Stomach (tissue), 9 donors: Measurements from ENCODE around the gene TMC4. TPM values are rescaled to one million over a fixed set of nuclear protein-coding genes. Genes with fewer than 3 reads are reported as not detected.
"Not testable (repeated sequence)": the region's sequence is repeated elsewhere in the genome, so short reads cannot be mapped to it uniquely, and the experiment has no call there.

Experiments
- DNase-seq, 2 donors: peaks; one replicate each; pipeline versions ENCODE4 v3.0.0 to v3.0.0-alpha.2; 2013 to 2019
- H3K27ac ChIP-seq, 5 donors: fragments of 200-600 bp in 4 of 5; sonication (generic) in 4 of 5; one replicate each; pipeline ENCODE4 v1.5.1; 2013 to 2019; ENCODE audit warnings: mild to moderate bottlenecking in 1 of 5, moderate library complexity in 1 of 5
- H3K27me3 ChIP-seq, 3 donors: fragments of 200-600 bp; sonication (generic); one replicate each; pipeline ENCODE4 v1.5.1; 2017 to 2019; ENCODE audit warnings: mixed run types in 1 of 3
- H3K36me3 ChIP-seq, 4 donors: fragments of 200-600 bp; sonication (generic); 1 replicate in 3 of 4; 2 replicates in 1 of 4; pipeline ENCODE4 v1.5.1; 2016 to 2019
- H3K4me1 ChIP-seq, 4 donors: fragments of 200-600 bp; sonication (generic); one replicate each; pipeline ENCODE4 v1.5.1; 2016 to 2019
- H3K4me3 ChIP-seq, 4 donors: fragments of 200-600 bp; sonication (generic) in 3 of 4; one replicate each; pipeline ENCODE4 v1.5.1; 2016 to 2019; ENCODE audit warnings: mild to moderate bottlenecking in 1 of 4
- H3K9me3 ChIP-seq, 4 donors: fragments of 200-600 bp; sonication (generic); one replicate each; pipeline ENCODE4 v1.5.1; 2016 to 2019
- EP300 ChIP-seq: sonication (generic); formaldehyde crosslinking; IDR thresholded peaks from one replicate; pipeline ENCODE4 v1.6.1; 2017; ENCODE audit warnings: antibody characterized with exemption
- POLR2A ChIP-seq, 4 donors: fragments of 450-650 bp; IDR thresholded peaks; one replicate each; pipeline ENCODE4 v1.6.1; 2016; ENCODE audit warnings: antibody characterized with exemption in 4 of 4, control low read depth in 2 of 4, mild to moderate bottlenecking in 1 of 4, moderate library complexity in 1 of 4
- POLR2AphosphoS5 ChIP-seq, 3 donors: sonication (generic); formaldehyde crosslinking; IDR thresholded peaks; one replicate each; pipeline ENCODE4 v1.6.1; 2016; ENCODE audit warnings: antibody characterized with exemption in 3 of 3
- WGBS, 5 donors: extraction: QIAGEN DNeasy Blood & Tissue Kit in 3 of 5; methylation state at CpG; one replicate each; pipeline versions ENCODE4 v1.1.5 to v1.1.7; 2013 to 2018; 5-methylcytosine and 5-hydroxymethylcytosine counted together
- intact Hi-C: fragments of 100-400 bp; cut with DNase I; formaldehyde crosslinking; loops from one replicate; pipeline ENCODE4 v1.15.1; 2023; ENCODE audit warnings: low total_unique reads
- polyA plus RNA-seq, 3 donors: library from polyadenylated mRNA; stranded (reverse); fragments of 200-250 nt; gene quantifications; one replicate each; pipeline ENCODE4 v1.2.3, GENCODE V29; 2013
- total RNA-seq, 5 donors: library from RNA; depleted of rRNA; stranded (reverse); fragments of >200 nt; gene quantifications; one replicate each; pipeline versions ENCODE4 v1.1.0 to v1.2.3, GENCODE V29; 2014 to 2016
- TF ChIP-seq, protein P1 (sequence below), 7 experiments: fragments of 450-650 bp in 4 of 7; fragments of 200-600 bp in 3 of 7; sonication (generic) in 3 of 7; IDR thresholded peaks; one replicate each; pipeline ENCODE4 v1.5.1; 2016 to 2019; ENCODE audit warnings: antibody characterized with exemption in 7 of 7, control low read depth in 2 of 7, mild to moderate bottlenecking in 1 of 7
- donor health status: healthy with polysubstance abuse.
- donor health status: Bipolar disorder and iron deficiency.
- donor health status: healthy.

Gene TMC4
- total and polyA plus RNA-seq, 8 donors: 28.0 to 99.5 (median 43.2) TPM

DNA sequence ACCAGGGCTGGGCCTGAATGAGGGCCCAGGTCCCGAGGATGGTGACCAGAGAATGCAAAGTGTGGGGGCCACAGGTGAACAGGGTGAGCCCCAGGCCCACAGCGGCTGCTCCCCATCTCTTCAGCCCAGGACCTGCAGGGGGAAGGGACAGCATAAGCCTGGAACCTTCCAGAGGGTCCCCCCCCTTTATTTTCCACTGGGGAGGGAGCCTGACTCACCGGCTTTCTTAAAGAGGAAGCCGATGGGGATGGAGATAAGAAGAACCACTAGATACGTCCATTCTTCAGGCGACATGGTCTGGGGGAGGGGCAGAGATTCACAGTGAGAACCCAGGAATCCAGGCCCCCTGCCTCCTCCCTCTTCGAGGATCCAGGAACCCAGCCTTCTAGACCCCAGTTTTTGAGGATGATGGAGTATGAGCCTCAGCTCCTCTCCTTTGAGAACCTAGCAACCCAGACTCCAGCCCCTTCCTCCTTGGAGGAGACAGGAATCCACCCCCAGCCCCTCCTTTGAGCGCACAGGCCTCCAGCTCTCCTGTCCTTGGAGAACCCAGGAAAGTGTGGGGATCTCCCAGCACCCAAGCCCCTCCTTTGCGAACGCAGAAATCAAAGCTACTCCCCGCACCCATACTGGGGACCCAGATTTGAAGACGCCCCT, 15.4 kb upstream of the TMC4 start:
- TF ChIP-seq POLR2A (IDR thresholded peaks at IDR 0.05): no peak
- TF ChIP-seq, protein P1, sequence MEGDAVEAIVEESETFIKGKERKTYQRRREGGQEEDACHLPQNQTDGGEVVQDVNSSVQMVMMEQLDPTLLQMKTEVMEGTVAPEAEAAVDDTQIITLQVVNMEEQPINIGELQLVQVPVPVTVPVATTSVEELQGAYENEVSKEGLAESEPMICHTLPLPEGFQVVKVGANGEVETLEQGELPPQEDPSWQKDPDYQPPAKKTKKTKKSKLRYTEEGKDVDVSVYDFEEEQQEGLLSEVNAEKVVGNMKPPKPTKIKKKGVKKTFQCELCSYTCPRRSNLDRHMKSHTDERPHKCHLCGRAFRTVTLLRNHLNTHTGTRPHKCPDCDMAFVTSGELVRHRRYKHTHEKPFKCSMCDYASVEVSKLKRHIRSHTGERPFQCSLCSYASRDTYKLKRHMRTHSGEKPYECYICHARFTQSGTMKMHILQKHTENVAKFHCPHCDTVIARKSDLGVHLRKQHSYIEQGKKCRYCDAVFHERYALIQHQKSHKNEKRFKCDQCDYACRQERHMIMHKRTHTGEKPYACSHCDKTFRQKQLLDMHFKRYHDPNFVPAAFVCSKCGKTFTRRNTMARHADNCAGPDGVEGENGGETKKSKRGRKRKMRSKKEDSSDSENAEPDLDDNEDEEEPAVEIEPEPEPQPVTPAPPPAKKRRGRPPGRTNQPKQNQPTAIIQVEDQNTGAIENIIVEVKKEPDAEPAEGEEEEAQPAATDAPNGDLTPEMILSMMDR (IDR thresholded peaks at IDR 0.05): no peak
- Histone ChIP-seq H3K27me3 (no peaks in the 10 kb centered on the region), H3K27ac (peak overlapping the region; percentile 97 to 99 (median 99)), H3K4me1 (peaks cover 28 to 45% (median 40%) of the 10 kb centered on the region in 4 donors), H3K36me3 (peaks cover 14 to 29% (median 22%) of the 10 kb centered on the region in 4 donors), H3K9me3 (no peaks in the 10 kb centered on the region), H3K4me3 (peak overlapping the region; percentile 75 to 93 (median 84))
- DNase-seq: peak in 1 of 2 donors; percentile 47
- WGBS, 5 donors: 13 to 25% (median 19%) methylated on average over 12 of the region's 12 CpGs
- intact Hi-C loops: no loop called here

DNA sequence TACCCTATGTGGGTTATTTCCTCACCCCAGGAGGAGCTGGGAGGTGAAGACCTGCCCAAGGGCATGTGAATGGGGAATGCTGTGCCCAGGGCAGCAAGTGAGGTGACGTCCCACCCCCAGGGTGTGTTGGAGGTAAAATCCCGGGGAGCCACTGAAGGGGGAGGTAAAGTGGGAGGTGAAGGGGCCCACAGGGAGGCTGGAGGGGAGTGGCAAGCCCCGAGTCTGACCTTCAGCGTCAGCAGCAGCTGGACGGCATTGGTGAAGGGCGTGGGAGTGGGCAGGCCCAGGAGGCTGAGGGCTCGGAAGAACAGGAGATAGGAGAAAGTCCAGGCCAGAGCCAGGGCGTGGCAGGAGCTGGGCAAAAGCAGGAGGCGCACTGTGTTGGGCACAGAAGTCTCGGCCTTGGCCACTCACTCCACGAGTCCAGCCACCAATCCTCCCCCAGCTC, 14.0 kb upstream of the TMC4 start:
- H3K27ac ChIP-seq: peak overlapping the region; percentile 26 to 99 (median 97)
- 40 to 73% (median 59%) methylated on average over 10 to 11 of the region's 11 CpGs for WGBS, 5 donors
- intact Hi-C loops: no loop called here
- peaks cover 22 to 34% (median 30%) of the 10 kb centered on the region in 4 donors for H3K4me1 ChIP-seq
- H3K9me3 ChIP-seq: no peaks in the 10 kb centered on the region
- H3K27me3 ChIP-seq: no peaks in the 10 kb centered on the region
- peak; percentile 59 to 91 for DNase-seq
- TF ChIP-seq POLR2A (IDR thresholded peaks at IDR 0.05) (no peak), POLR2AphosphoS5 (IDR thresholded peaks at IDR 0.05) (peak in 1 of 3 donors; percentile 18)
- peaks cover 14 to 27% (median 21%) of the 10 kb centered on the region in 4 donors for H3K36me3 ChIP-seq
- H3K4me3 ChIP-seq: no peak overlapping the region

DNA sequence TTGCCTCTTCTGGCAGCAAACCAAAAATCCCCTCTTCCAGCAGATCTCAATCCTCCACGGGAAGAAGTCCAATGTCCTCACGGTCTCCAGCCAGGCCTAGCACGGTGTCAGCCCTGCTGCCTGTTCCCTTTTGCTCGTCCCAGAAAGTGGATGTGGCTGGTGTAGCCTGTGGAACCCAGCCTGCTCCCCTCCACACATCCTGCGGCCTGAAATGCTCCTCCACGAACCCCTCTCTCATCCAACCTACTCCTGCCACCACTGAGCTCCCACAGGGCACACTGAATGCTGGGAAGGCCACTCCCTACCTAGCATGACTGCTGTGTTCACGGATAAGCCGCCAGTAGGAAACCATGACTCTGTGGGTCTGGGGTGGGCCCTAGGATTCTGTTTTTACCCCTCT, 13.4 kb upstream of the TMC4 start:
- peaks cover 14 to 28% (median 21%) of the 10 kb centered on the region in 4 donors for H3K36me3 ChIP-seq
- peak overlapping the region in 4 of 5 donors; percentile 26 to 97 (median 56) for H3K27ac ChIP-seq
- no peak for DNase-seq
- intact Hi-C loops: no loop called here
- H3K9me3 ChIP-seq: no peaks in the 10 kb centered on the region
- WGBS, 5 donors: 82 to 96% (median 86%) methylated on average over 7 to 8 of the region's 8 CpGs
- H3K4me1 ChIP-seq: peaks cover 18 to 28% (median 24%) of the 10 kb centered on the region in 4 donors
- H3K4me3 ChIP-seq: no peak overlapping the region
- TF ChIP-seq, protein P1 (IDR thresholded peaks at IDR 0.05): no peak
- TF ChIP-seq POLR2AphosphoS5 (IDR thresholded peaks at IDR 0.05): no peak
- no peaks in the 10 kb centered on the region for H3K27me3 ChIP-seq

GRCh38 chr19:54183431-54183830, 10.5 kb upstream of the TMC4 start:
- WGBS, 5 donors: 88 to 92% (median 89%) methylated on average over 6 to 11 of the region's 11 CpGs
- Histone ChIP-seq H3K9me3 (no peaks in the 10 kb centered on the region), H3K4me3 (no peak overlapping the region), H3K27me3 (no peaks in the 10 kb centered on the region), H3K4me1 (peaks cover 14 to 32% (median 23%) of the 10 kb centered on the region in 4 donors), H3K27ac (no peak overlapping the region), H3K36me3 (peaks cover 16 to 57% (median 47%) of the 10 kb centered on the region in 4 donors)
- no peak for DNase-seq
- intact Hi-C loops: no loop called here
- TF ChIP-seq POLR2A (IDR thresholded peaks at IDR 0.05) (no peak), POLR2AphosphoS5 (IDR thresholded peaks at IDR 0.05) (no peak), EP300 (no peak)
- TF ChIP-seq, protein P1 (IDR thresholded peaks at IDR 0.05): no peak

- H3K27me3 ChIP-seq, H3K9me3 ChIP-seq, H3K27ac ChIP-seq, intact Hi-C loops, H3K4me3 ChIP-seq, DNase-seq: not testable (repeated sequence)
- Histone ChIP-seq H3K36me3 (peaks cover 12 to 60% (median 51%) of the 10 kb centered on the region in 4 donors), H3K4me1 (peaks cover 2 to 17% (median 10%) of the 10 kb centered on the region in 4 donors)
- WGBS, 5 donors: 84 to 94% (median 90%) methylated on average over 3 of the region's 3 CpGs
Observed at GRCh38 chr19:54181894-54182293, 8.9 kb upstream of the TMC4 start.
